Measurements from ENCODE around the gene LRRC2.

DNA sequence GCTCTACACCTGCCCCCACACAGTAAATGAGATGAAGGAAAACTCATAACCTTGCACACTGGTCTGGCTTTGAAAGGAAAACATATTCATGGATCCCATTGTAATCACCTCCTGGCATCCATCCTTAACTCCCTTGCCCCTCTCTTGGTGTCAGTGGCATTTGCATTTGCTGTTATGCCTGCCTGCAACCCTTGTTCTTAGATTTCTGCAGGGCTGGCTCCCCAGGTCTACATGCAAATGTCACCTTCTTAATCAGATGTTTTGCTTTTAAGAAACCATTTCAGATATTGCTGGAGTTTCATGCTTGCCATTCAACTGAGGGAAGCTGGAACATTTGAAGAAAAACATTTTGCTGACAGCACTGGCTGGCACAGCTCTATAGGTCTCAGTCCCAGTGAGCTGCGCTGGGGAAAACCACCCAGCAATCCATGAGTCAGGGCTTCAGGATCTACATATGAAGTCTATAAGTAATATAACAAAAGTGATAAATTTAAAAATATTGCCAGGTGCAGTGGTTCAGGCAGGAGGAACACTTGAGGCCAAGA, 19.1 kb downstream of the LRRC2 start:
- TF ChIP-seq POLR2A (IDR thresholded peaks at IDR 0.05; ENCODE audit: low read depth, low read length): no peak
- no peak for TF ChIP-seq POLR2AphosphoS5 (IDR thresholded peaks at IDR 0.05; ENCODE audit: low read depth, low read length)
- TF ChIP-seq TAF1 (IDR thresholded peaks at IDR 0.05; ENCODE audit: low read depth, low read length): no peak

All from GM12891 (cell line).